Keratinocyte (primary cell): ENCODE data around the gene VPS4B.

ENCODE experiments used
- CTCF ChIP-seq, 3 experiments: IDR thresholded peaks in 1 of 3; conservative IDR thresholded peaks in 1 of 3; optimal IDR thresholded peaks in 1 of 3; 2 replicates in 2 of 3; 3 replicates in 1 of 3; pipeline versions ENCODE3 to v1.5.1; 2011; ENCODE audit warnings: low read length in 3 of 3, mild to moderate bottlenecking in 3 of 3, moderate library complexity in 2 of 3, control low read depth in 1 of 3, inconsistent platforms in 1 of 3; ENCODE audit not compliant: insufficient read depth in 2 of 3; ENCODE audit errors: extremely low read depth in 1 of 3
- EZH2 ChIP-seq: IDR thresholded peaks from one replicate; pipeline ENCODE4 v1.6.1; 2012; ENCODE audit warnings: inconsistent platforms, mild to moderate bottlenecking, low read length, moderate library complexity

- TF ChIP-seq EZH2: no peak
- TF ChIP-seq CTCF (optimal IDR thresholded peaks at IDR 0.05 in 1 of 3, IDR thresholded peaks at IDR 0.05 in 1 of 3, conservative IDR thresholded peaks at IDR 0.05 in 1 of 3; ENCODE audit: extremely low read depth in 1 of 3, insufficient read depth in 2 of 3, low read length in 3 of 3): no peak
Measured at GRCh38 chr18:63460414-63460813, 38.1 kb upstream of the VPS4B start.
